GM21717 (cell line): ENCODE results near the gene PSTPIP1.

Experiments used
- ATAC-seq: cut with Tn5 transposase; IDR thresholded peaks from one replicate; pipeline ENCODE4 v1.9.1; 2021; ENCODE audit warnings: mild to moderate bottlenecking, moderate library complexity; ENCODE audit not compliant: unreplicated experiment

PSTPIP1 gene

DNA sequence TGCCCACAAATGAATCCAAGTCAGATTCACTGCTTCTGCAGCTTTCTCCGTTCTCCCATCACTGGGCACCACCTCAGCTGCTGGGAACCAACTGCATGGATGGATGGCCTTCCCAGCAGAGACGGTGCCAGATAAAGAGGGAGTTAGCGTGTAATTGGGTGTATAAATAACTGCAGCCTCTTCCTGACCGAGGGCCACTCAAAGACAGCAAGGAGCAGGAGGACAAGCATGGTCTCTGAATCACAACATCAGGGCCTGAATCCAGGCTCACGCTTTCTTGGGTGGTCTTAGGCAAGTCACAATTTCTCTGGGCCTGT, 44.2 kb downstream of the PSTPIP1 start:
- ATAC-seq = no peak

DNA sequence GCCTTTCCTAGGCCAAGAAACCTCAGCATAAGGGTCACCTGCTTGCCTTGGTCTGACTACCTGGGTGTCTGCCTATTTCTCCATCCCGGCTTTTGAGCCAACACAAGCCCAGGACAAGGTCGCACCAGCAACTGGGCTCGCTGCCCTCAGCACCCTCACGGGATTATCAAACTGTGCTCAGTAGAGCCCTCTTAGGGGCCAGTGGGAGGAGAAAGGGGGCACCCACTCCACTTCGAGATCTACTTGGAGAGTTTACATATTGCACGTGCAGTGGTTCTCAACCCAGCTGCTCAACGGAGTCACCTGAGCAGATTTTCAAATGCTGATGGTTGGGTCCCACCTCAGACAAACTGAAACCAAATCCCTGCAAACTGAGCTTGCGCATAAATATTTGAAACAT, 44.9 kb downstream of the PSTPIP1 start:
- no peak for ATAC-seq

- ATAC-seq = no peak
Measured at GRCh38 chr15:77040673-77041072, 45.7 kb downstream of the PSTPIP1 start.

DNA sequence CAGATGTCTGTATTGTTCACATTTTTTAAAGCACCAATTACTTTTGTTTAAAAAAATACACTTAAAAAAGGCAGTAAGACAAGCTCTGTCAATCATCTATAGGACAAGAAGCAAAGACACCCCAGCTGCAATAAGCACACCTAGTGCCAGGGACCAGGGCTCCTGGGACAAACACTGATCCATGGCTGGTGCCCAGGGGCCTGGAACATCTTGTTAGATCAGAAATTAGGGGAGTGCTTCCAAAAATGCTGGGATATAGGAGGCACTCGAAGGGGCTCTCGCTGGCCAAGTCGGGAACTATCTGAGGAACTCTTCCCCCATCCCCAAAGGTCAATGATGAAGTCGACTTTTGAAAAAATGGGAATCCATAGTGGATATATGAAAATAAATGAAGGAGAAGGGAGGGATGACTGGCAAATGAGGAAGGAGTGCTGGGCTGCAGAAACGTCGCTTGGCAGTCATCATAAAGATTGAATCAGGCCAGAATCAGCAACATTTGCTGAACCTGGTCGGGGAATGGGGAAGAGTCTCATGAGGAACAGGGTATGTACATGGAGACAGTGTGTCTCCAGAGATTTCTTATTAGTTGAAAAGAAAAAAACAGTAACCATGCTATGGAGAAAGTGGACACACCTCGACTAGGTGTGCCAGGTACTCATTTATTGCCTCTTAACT, 47.5 kb downstream of the PSTPIP1 start:
- ATAC-seq = no peak

- no peak for ATAC-seq
Measured at GRCh38 chr15:77042955-77043920, 48.3 kb downstream of the PSTPIP1 start.

- no peak for ATAC-seq
Measured at GRCh38 chr15:77044228-77045042, 49.5 kb downstream of the PSTPIP1 start.

GRCh38 chr15:77045985-77046384, 51.1 kb downstream of the PSTPIP1 start:
- ATAC-seq = no peak

- ATAC-seq = no peak
Measured at GRCh38 chr15:77046704-77047412, 51.9 kb downstream of the PSTPIP1 start.

- no peak for ATAC-seq
Measured at GRCh38 chr15:77048135-77048876, 53.4 kb downstream of the PSTPIP1 start.

DNA sequence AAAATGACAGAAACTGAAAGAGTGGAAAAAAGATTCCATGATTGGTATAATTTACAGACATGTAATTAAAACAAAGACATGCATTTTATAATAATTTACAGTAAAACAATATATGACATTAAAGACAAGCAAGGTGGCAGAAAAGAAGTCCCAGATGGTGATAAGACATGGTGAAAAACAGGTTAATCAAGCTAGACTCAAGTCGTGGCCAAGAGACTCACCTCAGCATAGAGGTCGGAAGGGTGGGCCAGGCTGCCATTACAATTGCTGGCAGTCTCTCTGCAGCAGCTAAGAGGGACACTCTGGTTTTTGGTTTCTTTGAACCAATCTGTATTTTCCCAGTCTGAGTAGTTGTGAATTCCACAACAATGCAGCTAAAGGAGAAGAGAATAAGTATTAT, 57.6 kb downstream of the PSTPIP1 start:
- no peak for ATAC-seq

- ATAC-seq = no peak
Measured at GRCh38 chr15:77053709-77054108, 58.8 kb downstream of the PSTPIP1 start.

GRCh38 chr15:77057072-77057471, 62.1 kb downstream of the PSTPIP1 start:
- ATAC-seq = no peak

DNA sequence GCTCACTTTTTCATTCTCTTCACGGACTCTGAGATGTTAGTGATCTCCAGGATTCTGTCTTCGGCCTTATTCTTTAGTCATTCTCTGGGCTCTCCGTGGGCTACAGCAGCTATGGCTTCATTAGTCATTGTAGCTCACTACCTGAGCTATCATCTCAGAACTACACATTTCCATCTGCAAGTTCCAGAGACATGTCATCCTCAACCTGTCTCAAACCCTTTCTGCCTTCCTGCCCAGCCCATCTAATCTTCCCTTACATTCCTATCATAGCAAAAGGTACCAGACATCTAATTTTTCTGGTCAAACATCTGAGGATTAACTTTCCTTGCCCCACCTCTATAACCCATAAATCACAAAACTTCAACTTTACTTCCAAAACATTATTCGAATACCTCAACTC, 62.8 kb downstream of the PSTPIP1 start:
- no peak for ATAC-seq

GRCh38 chr15:77058468-77058867, 63.5 kb downstream of the PSTPIP1 start:
- ATAC-seq = no peak

GRCh38 chr15:77059786-77060361, 64.9 kb downstream of the PSTPIP1 start:
- peak; percentile 64 for ATAC-seq

GRCh38 chr15:77060546-77060945, 65.6 kb downstream of the PSTPIP1 start:
- ATAC-seq = no peak

DNA sequence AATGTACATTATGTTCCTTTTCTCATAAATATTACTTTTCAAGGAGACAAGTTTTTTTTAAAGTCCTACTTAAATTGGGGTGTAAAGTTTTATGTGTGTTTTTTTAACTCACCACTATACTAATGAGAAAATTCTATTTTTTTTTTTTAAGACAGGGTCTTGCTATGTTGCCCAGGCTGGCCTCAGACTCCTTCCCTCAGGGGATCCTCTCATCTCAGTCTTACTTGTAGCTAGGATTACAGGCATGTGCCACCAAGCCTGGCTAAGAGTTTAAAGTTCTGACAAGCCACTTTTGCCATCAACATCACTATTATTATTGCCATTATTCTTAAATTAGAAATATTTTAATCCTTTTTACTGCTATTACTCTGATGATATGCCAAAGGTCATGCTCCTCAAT, 68.3 kb downstream of the PSTPIP1 start:
- ATAC-seq = no peak

GRCh38 chr15:77064063-77064462, 69.1 kb downstream of the PSTPIP1 start:
- no peak for ATAC-seq

GRCh38 chr15:77064539-77065308, 69.8 kb downstream of the PSTPIP1 start:
- no peak for ATAC-seq
